GM18511 (cell line): Measurements from ENCODE around the gene UNK.
"Not testable (repeated sequence)": the region's sequence is repeated elsewhere in the genome, so short reads cannot be mapped to it uniquely, and the experiment has no call there.

Source experiments
- ATAC-seq: cut with Tn5 transposase; IDR thresholded peaks from one replicate; pipeline ENCODE4 v1.9.1; 2021; ENCODE audit warnings: mild to moderate bottlenecking, moderate library complexity; ENCODE audit not compliant: unreplicated experiment

The UNK gene

DNA sequence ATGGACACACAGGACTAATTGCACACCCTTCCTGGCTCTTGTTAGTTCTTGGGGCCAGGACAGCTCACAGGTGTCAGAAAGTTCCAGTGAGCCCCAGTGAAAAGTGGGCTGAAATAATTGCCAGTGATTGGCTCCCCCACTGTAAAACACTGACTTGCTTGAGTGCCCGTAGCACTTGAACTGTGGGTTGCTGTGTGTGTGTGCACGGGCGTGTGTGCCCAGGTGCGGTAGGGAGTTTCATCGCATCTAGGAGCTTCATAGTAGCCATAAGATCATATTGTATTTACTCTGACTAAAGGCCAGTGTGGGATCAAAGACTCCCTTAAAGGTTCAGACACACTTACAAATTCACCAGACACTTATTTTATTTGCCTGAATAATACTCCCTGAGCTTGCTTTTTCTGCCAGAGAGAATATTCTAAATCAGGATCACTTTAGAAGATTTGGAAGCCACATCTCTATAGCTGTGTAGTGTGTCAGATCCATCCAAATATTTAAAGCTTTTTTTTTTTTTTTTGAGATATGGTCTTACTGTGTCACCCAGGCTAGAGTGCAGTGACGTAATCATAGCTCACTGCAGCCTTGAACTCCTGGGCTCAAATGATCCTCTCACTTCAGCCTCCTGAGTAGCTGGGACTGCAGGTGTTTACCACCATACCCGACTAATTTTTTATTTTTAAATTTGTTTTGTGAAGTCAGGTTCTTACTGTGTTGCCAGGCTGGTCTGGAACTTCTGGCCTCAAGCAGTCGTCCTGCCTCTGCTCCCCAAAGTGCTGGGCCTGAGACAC is 11.4 kb downstream of the UNK start:
- no peak for ATAC-seq

DNA sequence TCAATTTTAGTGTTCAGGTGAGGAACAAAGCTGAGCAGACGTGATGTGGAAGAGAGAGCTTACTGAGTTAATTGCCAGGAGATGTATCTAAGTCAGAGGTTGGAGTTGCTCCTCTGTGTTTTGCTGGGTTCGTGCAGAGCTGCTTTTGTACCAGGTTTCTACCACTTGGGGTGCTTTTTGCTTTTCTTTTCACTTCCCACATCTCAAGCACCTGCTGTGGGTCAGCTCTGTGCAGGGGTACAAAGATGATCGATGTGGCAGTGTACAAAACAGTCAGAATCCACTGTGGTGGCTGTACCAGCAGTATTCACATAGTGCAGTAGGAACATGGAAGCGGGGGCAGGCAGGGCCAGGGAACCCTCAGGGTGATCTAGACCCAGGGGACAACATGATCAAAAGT is 14.8 kb downstream of the UNK start:
- ATAC-seq, result no peak

DNA sequence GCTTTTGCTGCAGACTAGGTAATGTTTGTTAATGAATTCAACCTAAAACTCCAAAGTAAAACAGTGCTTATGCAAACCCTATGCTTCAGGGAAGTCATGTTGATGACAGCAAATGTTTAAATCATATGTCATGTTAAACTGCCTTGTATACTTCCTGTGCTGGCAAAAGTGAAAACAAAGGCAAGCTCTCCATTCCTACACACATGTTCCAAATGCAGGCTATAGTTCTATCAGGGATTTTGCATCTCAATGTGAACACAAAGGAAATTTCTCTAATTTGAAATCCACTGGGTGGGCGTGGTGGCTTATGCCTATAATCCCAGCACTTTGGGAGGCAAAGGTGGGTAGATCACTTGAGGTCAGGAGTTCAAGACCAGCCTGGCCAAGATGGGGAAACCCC is 19.3 kb downstream of the UNK start:
- ATAC-seq, result no peak

DNA sequence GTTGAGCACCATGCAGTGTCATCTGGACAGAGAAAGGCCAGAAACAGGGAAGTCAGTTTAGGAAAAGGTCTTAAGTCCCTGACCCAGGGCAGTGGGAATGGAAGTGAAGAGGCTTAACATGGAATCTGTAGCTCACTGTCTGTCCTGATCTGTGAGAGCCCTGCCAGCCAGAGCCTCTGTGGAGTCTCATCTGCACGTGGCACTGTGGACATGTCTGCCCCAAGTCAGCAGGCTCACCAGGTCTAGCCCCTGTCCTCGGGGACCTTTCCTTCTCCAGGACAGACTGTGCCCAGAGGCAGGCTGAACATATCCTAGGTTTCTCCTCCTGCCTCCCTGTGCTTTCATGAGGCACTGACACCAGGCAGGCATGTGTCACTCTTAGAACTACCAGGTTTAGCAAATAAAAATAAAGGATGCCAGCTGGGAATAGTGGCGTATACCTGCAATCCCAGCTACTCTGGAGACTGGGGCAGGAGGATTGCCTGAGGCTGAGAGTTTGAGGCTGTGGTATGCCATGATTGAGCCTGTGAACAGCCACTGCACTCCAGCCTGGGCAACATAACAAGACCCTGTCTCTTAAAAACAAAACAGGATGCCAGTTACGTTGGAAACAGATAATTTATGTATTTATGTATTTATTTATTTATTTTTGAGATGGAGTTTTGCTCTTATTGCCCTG is 22.4 kb downstream of the UNK start:
- ATAC-seq, result no peak

GRCh38 chr17:75807861-75808260 is 23.3 kb downstream of the UNK start:
- ATAC-seq, result no peak

GRCh38 chr17:75808549-75808904 is 23.9 kb downstream of the UNK start:
- no peak for ATAC-seq

DNA sequence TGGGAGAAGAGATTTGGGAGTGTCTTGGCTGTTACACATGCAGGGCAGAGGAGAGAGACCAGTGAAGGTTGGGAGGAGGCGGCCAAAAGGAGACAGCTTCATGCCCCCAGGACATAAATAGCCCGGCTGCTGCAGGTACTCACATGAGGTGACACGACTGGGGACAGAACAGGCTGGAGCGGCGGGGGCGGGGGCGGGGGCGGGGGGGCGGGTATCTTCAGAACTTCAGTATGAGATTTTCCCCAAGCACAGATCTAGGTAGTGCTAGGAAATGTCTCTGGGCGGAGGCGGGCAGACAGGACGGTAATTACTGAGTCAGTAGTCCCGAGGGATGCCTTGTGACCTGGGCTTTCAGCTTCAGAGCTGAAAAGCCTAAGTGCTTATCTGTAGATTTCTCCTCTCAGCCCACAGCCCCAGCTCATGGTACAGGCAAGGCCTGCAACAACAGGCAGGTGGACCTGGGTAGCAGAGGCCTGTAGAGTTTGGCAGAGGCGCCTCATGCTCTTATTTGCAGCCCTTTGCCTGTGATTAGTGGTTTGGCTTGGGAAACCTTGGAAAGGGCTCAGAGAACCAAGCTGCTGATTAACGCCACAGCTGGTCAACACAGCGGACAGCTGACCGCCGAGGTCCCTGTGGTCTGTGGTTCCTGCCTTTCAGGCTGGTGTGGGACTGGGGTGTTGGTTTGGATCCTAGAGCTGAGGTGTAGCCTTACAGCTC is 24.5 kb downstream of the UNK start:
- ATAC-seq, result peak; percentile 70

- ATAC-seq, result no peak
Measured at GRCh38 chr17:75809631-75810111, 25.1 kb downstream of the UNK start.

GRCh38 chr17:75810216-75810615 is 25.6 kb downstream of the UNK start:
- no peak for ATAC-seq

- ATAC-seq, result not testable (repeated sequence)
Measured at GRCh38 chr17:75810756-75811155, 26.1 kb downstream of the UNK start.

- no peak for ATAC-seq
Measured at GRCh38 chr17:75811174-75811573, 26.6 kb downstream of the UNK start.

GRCh38 chr17:75812096-75813013 is 27.7 kb downstream of the UNK start:
- ATAC-seq, result no peak

GRCh38 chr17:75813081-75814020 is 28.7 kb downstream of the UNK start:
- no peak for ATAC-seq

DNA sequence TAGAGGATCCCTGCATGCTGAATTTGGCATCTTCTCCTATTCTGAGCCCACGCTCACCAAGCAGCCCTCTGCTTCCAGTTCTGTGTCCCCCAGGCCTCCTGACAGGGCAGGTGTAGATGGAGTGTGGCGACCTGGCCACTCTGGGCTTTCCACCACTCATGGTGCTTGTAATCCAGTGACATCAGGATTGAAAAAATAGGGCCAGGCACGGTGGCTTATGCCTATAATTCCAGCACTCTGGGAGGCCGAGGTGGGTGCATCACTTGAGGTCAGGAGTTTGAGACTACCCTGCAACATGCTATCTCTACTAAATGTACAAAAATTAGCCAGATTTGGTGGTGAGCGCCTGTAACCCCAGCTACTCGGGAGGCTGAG is 29.4 kb downstream of the UNK start:
- no peak for ATAC-seq

DNA sequence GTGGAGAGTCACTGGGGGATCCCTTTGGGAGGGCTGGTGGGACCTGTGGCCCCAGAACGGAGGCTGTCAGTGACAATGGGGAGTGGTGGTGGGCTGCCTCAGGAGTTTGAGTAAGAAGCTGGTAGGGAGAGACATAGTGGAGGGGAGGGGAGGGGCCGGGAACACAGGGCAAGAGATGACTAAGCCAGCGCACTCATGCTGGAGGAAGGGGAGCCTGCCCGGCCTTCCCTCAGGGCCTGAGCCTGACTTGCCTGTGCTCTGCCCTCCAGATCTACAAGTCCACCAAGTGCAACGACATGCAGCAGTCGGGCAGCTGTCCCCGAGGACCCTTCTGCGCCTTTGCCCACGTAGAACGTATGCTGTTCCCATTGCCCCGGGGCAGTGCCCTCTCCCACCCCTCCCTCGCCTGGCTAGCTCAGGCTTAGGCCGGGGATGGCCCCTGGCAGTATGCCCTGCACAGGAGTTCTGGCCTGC is 30.3 kb downstream of the UNK start:
- no peak for ATAC-seq

DNA sequence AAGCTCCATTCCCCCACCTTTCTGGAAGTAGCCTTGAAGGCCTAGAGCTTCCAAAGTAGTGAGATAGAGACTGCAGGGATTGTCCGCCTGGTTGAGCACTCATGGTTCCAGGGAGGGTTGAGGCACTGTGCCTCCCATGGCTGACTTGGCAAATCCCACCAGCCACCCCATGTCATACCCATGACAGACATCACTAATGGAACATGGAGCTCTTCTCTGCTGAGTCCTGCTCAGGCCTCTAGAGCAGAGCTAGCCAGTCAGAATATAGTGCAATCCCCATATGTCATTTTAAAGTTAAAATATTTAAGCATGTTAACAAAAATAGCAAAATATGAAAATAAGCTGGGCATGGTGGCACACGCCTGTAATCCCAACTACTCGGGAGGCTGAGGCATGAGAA is 30.8 kb downstream of the UNK start:
- no peak for ATAC-seq

DNA sequence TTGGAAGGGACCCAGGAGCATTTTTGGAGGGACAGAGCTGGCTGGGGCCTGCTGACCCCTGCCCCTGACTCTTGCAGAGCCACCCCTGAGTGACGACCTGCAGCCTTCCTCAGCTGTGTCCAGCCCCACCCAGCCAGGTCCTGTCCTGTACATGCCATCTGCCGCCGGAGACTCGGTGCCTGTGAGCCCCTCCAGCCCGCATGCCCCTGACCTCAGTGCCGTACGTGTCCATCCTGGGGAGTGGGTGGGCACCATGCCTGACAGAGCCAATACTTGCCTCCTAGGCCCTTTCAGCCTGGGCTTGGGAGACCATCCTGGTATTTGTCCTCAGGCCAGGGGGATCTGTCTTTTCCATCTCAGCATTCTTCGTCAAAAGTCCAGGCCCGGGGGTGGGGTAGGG is 32.1 kb downstream of the UNK start:
- ATAC-seq, result no peak

DNA sequence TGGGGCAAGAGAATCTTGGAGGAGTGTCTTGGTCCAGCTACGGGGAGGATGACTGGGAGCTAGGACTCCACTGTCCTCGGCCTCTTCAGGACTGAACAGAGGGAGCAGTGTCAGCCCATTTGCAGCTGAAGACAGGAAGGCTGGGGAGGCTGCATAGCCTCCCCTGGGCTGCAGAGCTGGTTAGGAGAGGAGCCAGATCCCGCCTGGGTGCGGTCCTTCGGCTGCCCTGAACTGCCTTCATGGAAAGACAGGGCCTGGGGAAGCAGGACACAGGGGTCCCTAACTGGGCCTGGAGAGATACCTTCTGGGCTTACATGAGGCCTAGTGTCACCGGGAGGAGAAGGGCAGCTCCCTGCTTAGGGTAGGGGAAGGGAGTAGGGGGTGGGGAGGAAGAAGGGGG is 33.0 kb downstream of the UNK start:
- ATAC-seq, result no peak

GRCh38 chr17:75818326-75818885 is 33.8 kb downstream of the UNK start:
- ATAC-seq, result no peak
